Epidermal melanocyte (primary cell): Measurements from ENCODE around the gene ESYT3.

Experiments
- DNase-seq: peaks from one replicate; pipeline ENCODE4 v3.0.0; 2011; ENCODE audit warnings: low spot score; ENCODE audit not compliant: insufficient read length

ESYT3 gene

GRCh38 chr3:138434276-138434874, at the start of gene ESYT3:
Gene ESYT3 (plus strand): TSS chr3:138434616. CDS start chr3:138434799, 183 bp downstream.
- DNase-seq = no peak

- DNase-seq = no peak
Observed at GRCh38 chr3:138384976-138385375, 49.4 kb upstream of the ESYT3 start.

GRCh38 chr3:138389144-138389601, 45.2 kb upstream of the ESYT3 start:
- no peak for DNase-seq

GRCh38 chr3:138389841-138390581, 44.4 kb upstream of the ESYT3 start:
- no peak for DNase-seq

GRCh38 chr3:138390582-138390932, 43.9 kb upstream of the ESYT3 start:
- no peak for DNase-seq

- no peak for DNase-seq
Observed at GRCh38 chr3:138394156-138394555, 40.3 kb upstream of the ESYT3 start.

- no peak for DNase-seq
Observed at GRCh38 chr3:138394686-138395085, 39.7 kb upstream of the ESYT3 start.

GRCh38 chr3:138395865-138396751, 38.3 kb upstream of the ESYT3 start:
- DNase-seq = no peak

- DNase-seq = no peak
Observed at GRCh38 chr3:138396752-138397410, 37.5 kb upstream of the ESYT3 start.

GRCh38 chr3:138397983-138398382, 36.4 kb upstream of the ESYT3 start:
- no peak for DNase-seq

- no peak for DNase-seq
Observed at GRCh38 chr3:138398791-138399575, 35.4 kb upstream of the ESYT3 start.

- DNase-seq = no peak
Observed at GRCh38 chr3:138399766-138400165, 34.6 kb upstream of the ESYT3 start.

- no peak for DNase-seq
Observed at GRCh38 chr3:138400651-138401070, 33.8 kb upstream of the ESYT3 start.

- DNase-seq = no peak
Observed at GRCh38 chr3:138401834-138402233, 32.6 kb upstream of the ESYT3 start.

- DNase-seq = no peak
Observed at GRCh38 chr3:138404121-138404520, 30.3 kb upstream of the ESYT3 start.

- DNase-seq = no peak
Observed at GRCh38 chr3:138405001-138405400, 29.4 kb upstream of the ESYT3 start.

GRCh38 chr3:138405486-138405885, 28.9 kb upstream of the ESYT3 start:
- no peak for DNase-seq

- no peak for DNase-seq
Observed at GRCh38 chr3:138406606-138407005, 27.8 kb upstream of the ESYT3 start.

GRCh38 chr3:138407236-138407907, 27.0 kb upstream of the ESYT3 start:
- no peak for DNase-seq
